HL-60 (cell line): ENCODE data around the gene FMNL2.

Source experiments
- DNase-seq, 2 experiments: peaks; one replicate each; pipeline ENCODE4 v3.0.0-alpha.2; 2010 to 2020; ENCODE audit warnings: low read depth in 1 of 2, low spot score in 1 of 2
- H3K27ac ChIP-seq: fragments of 250-450 bp; sonication (Bioruptor Pico); replicated peaks from 2 replicates; pipeline ENCODE4 v1.5.1; 2020; ENCODE audit warnings: mild to moderate bottlenecking, moderate library complexity
- H3K27me3 ChIP-seq: fragments of 250-450 bp; sonication (Bioruptor Pico); 2 replicates; pipeline ENCODE4 v1.5.1; 2021; ENCODE audit warnings: mild to moderate bottlenecking, moderate library complexity; ENCODE audit not compliant: insufficient read depth, poor library complexity, severe bottlenecking
- H3K4me3 ChIP-seq: replicated peaks from 2 replicates; pipeline ENCODE4 v1.5.1; 2011; ENCODE audit warnings: mild to moderate bottlenecking, control low read depth, low read length; ENCODE audit not compliant: insufficient read depth
- GABPA ChIP-seq: IDR thresholded peaks from 2 replicates; pipeline ENCODE4 v1.6.1; 2012; ENCODE audit warnings: low read depth
- POLR2AphosphoS5 ChIP-seq: IDR thresholded peaks from 2 replicates; pipeline ENCODE4 v1.6.1; 2012; ENCODE audit warnings: low read depth
- SPI1 ChIP-seq: IDR thresholded peaks from 2 replicates; pipeline ENCODE4 v1.6.1; 2012; ENCODE audit warnings: low read depth, mild to moderate bottlenecking, borderline replicate concordance
- TF ChIP-seq, protein P1 (sequence below): IDR thresholded peaks from 2 replicates; pipeline ENCODE4 v1.6.1; 2012; ENCODE audit warnings: low read depth; ENCODE audit not compliant: insufficient replicate concordance
- TF ChIP-seq, protein P2 (sequence below): IDR thresholded peaks from one replicate; pipeline ENCODE4 v1.5.1; 2011; ENCODE audit warnings: low read length, control low read depth, inconsistent platforms; ENCODE audit not compliant: insufficient read depth

FMNL2 gene

DNA sequence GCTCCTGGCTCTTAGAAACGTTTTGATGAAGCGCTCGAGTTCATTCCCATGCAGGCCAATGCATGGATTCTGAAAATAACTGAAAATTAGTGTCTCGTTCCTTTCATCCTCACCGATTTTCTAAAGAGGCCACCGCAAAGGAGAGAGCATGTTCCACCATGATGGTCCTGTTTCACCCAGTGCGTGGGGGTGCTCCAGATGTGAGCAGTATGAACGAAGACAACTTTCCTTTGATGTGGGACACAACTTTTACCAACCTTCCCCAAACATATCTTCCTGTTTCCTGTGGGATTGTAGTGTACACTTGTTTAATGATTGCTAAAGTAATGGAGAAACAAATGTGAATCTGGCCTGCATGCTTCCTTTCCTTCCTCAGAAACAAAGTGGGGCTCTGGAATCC, 267.8 kb downstream of the FMNL2 start:
- no peak overlapping the region for H3K27ac ChIP-seq
- H3K27me3 ChIP-seq = no peaks in the 10 kb centered on the region
- TF ChIP-seq, protein P1, sequence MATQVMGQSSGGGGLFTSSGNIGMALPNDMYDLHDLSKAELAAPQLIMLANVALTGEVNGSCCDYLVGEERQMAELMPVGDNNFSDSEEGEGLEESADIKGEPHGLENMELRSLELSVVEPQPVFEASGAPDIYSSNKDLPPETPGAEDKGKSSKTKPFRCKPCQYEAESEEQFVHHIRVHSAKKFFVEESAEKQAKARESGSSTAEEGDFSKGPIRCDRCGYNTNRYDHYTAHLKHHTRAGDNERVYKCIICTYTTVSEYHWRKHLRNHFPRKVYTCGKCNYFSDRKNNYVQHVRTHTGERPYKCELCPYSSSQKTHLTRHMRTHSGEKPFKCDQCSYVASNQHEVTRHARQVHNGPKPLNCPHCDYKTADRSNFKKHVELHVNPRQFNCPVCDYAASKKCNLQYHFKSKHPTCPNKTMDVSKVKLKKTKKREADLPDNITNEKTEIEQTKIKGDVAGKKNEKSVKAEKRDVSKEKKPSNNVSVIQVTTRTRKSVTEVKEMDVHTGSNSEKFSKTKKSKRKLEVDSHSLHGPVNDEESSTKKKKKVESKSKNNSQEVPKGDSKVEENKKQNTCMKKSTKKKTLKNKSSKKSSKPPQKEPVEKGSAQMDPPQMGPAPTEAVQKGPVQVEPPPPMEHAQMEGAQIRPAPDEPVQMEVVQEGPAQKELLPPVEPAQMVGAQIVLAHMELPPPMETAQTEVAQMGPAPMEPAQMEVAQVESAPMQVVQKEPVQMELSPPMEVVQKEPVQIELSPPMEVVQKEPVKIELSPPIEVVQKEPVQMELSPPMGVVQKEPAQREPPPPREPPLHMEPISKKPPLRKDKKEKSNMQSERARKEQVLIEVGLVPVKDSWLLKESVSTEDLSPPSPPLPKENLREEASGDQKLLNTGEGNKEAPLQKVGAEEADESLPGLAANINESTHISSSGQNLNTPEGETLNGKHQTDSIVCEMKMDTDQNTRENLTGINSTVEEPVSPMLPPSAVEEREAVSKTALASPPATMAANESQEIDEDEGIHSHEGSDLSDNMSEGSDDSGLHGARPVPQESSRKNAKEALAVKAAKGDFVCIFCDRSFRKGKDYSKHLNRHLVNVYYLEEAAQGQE = no peak
- TF ChIP-seq POLR2AphosphoS5 (no peak), SPI1 (no peak), GABPA (no peak)
- TF ChIP-seq, protein P2, sequence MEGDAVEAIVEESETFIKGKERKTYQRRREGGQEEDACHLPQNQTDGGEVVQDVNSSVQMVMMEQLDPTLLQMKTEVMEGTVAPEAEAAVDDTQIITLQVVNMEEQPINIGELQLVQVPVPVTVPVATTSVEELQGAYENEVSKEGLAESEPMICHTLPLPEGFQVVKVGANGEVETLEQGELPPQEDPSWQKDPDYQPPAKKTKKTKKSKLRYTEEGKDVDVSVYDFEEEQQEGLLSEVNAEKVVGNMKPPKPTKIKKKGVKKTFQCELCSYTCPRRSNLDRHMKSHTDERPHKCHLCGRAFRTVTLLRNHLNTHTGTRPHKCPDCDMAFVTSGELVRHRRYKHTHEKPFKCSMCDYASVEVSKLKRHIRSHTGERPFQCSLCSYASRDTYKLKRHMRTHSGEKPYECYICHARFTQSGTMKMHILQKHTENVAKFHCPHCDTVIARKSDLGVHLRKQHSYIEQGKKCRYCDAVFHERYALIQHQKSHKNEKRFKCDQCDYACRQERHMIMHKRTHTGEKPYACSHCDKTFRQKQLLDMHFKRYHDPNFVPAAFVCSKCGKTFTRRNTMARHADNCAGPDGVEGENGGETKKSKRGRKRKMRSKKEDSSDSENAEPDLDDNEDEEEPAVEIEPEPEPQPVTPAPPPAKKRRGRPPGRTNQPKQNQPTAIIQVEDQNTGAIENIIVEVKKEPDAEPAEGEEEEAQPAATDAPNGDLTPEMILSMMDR = no peak
- no peak overlapping the region for H3K4me3 ChIP-seq
- DNase-seq = no peak

DNA sequence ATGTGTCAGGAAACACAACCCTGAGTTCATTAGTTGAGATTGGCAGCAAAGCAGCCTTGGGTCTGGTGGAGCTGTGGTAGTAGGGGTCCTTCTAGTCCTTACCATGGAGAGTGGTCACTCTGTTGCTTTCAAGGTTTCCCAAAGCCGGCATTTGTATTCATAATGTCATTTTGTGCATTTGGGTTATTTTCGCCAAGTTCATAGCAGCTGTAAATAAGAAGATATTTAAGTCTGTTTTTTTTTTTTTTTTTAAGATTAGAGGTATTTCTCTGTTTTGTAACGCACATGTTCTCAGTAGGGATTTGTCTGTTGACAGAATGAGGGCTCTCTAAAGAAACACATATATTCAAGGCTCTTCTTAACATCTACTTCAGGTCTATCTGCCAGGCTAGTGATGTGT, 268.2 kb downstream of the FMNL2 start:
- Histone ChIP-seq H3K27me3 (no peaks in the 10 kb centered on the region), H3K27ac (no peak overlapping the region), H3K4me3 (no peak overlapping the region)
- TF ChIP-seq, protein P2 = no peak
- TF ChIP-seq, protein P1 = no peak
- TF ChIP-seq GABPA = no peak
- TF ChIP-seq SPI1 = no peak
- TF ChIP-seq POLR2AphosphoS5 = no peak
- no peak for DNase-seq

DNA sequence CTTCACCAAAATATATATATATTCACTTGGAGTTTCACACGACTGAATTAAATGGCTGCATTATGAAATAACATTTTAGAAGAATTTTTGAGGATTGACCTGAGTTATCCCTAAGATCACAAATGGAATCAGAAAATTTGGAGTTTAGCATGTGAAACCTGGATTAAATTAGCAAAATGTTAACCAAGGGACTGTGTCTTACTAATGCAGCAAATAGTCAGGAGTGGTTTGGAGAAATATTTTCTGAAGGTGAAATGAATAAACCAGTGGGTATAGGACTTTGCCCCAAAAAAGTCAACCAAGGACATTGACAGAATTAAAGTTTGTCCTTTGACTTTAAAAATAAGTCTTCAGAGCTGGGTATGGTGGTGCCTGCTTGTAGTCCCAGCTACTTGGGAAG, 271.1 kb downstream of the FMNL2 start:
- no peak overlapping the region for H3K27ac ChIP-seq
- H3K4me3 ChIP-seq = no peak overlapping the region
- DNase-seq = no peak
- H3K27me3 ChIP-seq = no peaks in the 10 kb centered on the region
- TF ChIP-seq, protein P2 = no peak
- TF ChIP-seq POLR2AphosphoS5 (no peak), SPI1 (no peak), GABPA (no peak)
- TF ChIP-seq, protein P1 = no peak
